ENCODE data around the gene LRPAP1. TPM values are rescaled to one million over a fixed set of nuclear protein-coding genes. Genes with fewer than 3 reads are reported as not detected.
A peak's percentile ranks its signal among the peaks of the same experiment; 100 is the strongest.

The LRPAP1 gene
- total RNA-seq, 1 experiment from 2014 or later = 126 TPM

DNA sequence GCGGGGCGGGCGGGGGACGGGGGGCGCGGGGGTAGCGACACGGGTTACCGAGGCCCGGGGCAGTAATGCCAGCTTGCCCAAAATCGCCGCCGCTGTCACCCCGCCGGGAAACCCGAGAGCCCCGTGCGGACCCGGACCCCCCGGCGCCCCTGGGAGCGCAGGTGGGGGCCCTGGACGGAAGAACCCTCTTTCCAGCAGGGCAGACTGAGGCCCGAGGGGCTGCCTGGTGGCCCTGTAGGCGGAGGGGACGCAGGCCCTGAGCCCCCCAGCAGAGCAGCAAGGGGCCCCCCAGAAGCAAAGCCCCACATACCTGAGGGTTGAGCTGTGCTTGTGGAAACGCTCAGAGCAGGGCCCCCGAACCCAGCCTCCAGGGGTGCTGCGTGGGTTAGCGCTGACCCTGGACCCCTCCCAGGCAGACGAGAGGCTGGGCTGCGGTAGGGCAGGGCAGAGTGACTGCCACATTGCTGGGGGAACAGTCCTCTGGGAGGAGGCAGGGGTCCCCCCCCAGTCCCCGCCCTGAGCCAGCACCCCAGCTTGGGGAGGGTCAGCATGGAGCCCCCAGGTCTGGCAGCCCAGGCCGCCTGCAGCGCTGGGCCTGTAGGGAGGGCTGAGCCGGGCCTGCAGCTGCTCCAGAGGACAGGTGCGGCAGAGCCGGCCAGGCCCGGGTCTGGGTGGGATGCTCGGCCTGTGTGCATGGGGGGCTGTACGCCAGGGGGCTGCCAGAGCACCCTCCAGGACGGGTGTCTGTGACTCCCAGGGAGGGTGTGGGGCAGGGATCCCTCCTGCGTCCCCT, 68.5 kb downstream of the LRPAP1 start:
- Histone ChIP-seq H2AFZ (no peak overlapping the region), H3K4me2 (peak overlapping the region; percentile 50; the same call in 1 of the 2 replicates), H3K9me3 (ENCODE audit: insufficient read depth, low read depth) (0 out of 2 replicates have a peak, but pooled peaks cover 5% of the 10 kb centered on the region), H3K27me3 (ENCODE audit: insufficient read depth, low read depth) (no peaks in the 10 kb centered on the region; the same call in 1 of the 2 replicates), H4K20me1 (ENCODE audit: insufficient read depth) (no peaks in the 10 kb centered on the region), H3K79me2 (ENCODE audit: low read depth) (no peaks in the 10 kb centered on the region), H3K4me1 (replicated peaks; ENCODE audit: insufficient read depth) (peaks cover 21% of the 10 kb centered on the region), H3F3A (ENCODE audit: insufficient read depth, low read depth) (peaks cover 17% of the 10 kb centered on the region; the same call in 1 of the 2 replicates), H3K4me3 (no peak overlapping the region), H3K27ac (no peak overlapping the region), H3K36me3 (ENCODE audit: low read depth) (no peaks in the 10 kb centered on the region), H3K9me2 (ENCODE audit: insufficient read depth) (no peaks in the 10 kb centered on the region)
- DNase-seq = no peak
- POLR2A ChIA-PET (ENCODE audit: unreplicated experiment) = interaction anchor here (0.6 kb wide), 1 partner anchor 21 kb away, joined by 3 read pairs; no protein-coding TSS in a partner anchor
- BruUV-seq (replicated peaks) = no TSS peak
- intact Hi-C loops (cut with micrococcal nuclease; ENCODE audit: unreplicated experiment) = no loop called here
- CTCF ChIA-PET = interaction anchor here (0.5 kb wide), 1 partner anchor 402 kb away, joined by 10 read pairs; no protein-coding TSS in a partner anchor
- TF ChIP-seq, protein P1, sequence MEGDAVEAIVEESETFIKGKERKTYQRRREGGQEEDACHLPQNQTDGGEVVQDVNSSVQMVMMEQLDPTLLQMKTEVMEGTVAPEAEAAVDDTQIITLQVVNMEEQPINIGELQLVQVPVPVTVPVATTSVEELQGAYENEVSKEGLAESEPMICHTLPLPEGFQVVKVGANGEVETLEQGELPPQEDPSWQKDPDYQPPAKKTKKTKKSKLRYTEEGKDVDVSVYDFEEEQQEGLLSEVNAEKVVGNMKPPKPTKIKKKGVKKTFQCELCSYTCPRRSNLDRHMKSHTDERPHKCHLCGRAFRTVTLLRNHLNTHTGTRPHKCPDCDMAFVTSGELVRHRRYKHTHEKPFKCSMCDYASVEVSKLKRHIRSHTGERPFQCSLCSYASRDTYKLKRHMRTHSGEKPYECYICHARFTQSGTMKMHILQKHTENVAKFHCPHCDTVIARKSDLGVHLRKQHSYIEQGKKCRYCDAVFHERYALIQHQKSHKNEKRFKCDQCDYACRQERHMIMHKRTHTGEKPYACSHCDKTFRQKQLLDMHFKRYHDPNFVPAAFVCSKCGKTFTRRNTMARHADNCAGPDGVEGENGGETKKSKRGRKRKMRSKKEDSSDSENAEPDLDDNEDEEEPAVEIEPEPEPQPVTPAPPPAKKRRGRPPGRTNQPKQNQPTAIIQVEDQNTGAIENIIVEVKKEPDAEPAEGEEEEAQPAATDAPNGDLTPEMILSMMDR (conservative IDR thresholded peaks at IDR 0.05) = no peak
- TF ChIP-seq EZH2 (IDR thresholded peaks at IDR 0.05; ENCODE audit: low read depth) = no peak

DNA sequence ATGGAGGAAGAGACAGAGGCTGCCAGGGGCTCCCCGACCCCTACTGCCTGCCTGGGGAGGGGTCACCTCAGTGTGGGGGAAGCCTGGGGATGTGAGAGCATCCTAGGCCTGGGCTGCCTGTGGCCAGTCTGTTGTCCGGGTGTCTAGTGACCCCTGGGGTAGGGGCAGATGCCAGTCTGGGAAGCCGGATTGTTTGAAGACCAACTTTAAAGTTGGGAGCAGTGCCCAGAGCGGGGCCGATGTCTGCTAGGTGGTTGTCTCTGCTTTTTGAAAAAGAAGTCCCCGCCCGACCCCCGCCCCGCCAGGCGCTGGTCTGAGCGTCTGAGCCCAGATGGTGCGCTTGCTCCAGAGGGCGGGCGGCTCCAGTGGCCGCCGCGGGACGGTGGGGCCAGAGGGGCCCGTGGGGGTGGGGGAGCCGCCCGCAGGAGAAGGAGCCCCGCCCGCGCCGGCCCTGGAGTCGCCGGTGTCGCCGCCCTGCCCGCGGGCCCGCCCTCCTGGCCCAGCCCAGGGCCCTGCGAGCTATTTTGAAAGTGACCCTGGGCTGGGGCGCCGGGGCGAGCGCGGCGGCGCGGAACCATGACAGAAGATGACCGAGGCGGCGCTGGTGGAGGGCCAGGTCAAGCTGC, 69.3 kb downstream of the LRPAP1 start, which contains the start of gene DOK7:
DOK7 (plus strand) TSS at position 517 of the 626 bp plus-strand sequence; CDS start at position 587, 70 bp downstream.
- POLR2A ChIA-PET (ENCODE audit: unreplicated experiment) = interaction anchor here (0.6 kb wide), 1 partner anchor 22 kb away, joined by 3 read pairs; no protein-coding TSS in a partner anchor
- BruUV-seq (replicated peaks) = no TSS peak
- TF ChIP-seq EZH2 (IDR thresholded peaks at IDR 0.05; ENCODE audit: low read depth) = no peak
- TF ChIP-seq, protein P1 (conservative IDR thresholded peaks at IDR 0.05) = no peak
- CTCF ChIA-PET = interaction anchor here (0.5 kb wide), 1 partner anchor 403 kb away, joined by 10 read pairs; no protein-coding TSS in a partner anchor
- Histone ChIP-seq H3K4me1 (replicated peaks; ENCODE audit: insufficient read depth) (peaks cover 21% of the 10 kb centered on the region), H3K79me2 (ENCODE audit: low read depth) (no peaks in the 10 kb centered on the region), H2AFZ (no peak within 1 kb of the TSS), H3K27ac (no peak within 1 kb of the TSS), H3K36me3 (ENCODE audit: low read depth) (no peaks in the 10 kb centered on the region), H3F3A (ENCODE audit: insufficient read depth, low read depth) (peaks cover 8% of the 10 kb centered on the region; the same call in 1 of the 2 replicates), H3K4me3 (no peak within 1 kb of the TSS; the same call in 1 of the 2 replicates), H3K9me3 (ENCODE audit: insufficient read depth, low read depth) (no peaks in the 10 kb centered on the region), H3K27me3 (ENCODE audit: insufficient read depth, low read depth) (no peaks in the 10 kb centered on the region; the same call in 1 of the 2 replicates), H3K4me2 (peak within 1 kb of the TSS; percentile 50; the same call in 1 of the 2 replicates), H3K9me2 (ENCODE audit: insufficient read depth) (no peaks in the 10 kb centered on the region), H4K20me1 (ENCODE audit: insufficient read depth) (no peaks in the 10 kb centered on the region)
- peak in 1 of 2 experiments; percentile 60 for DNase-seq
- intact Hi-C loops (cut with micrococcal nuclease; ENCODE audit: unreplicated experiment) = no loop called here

DNA sequence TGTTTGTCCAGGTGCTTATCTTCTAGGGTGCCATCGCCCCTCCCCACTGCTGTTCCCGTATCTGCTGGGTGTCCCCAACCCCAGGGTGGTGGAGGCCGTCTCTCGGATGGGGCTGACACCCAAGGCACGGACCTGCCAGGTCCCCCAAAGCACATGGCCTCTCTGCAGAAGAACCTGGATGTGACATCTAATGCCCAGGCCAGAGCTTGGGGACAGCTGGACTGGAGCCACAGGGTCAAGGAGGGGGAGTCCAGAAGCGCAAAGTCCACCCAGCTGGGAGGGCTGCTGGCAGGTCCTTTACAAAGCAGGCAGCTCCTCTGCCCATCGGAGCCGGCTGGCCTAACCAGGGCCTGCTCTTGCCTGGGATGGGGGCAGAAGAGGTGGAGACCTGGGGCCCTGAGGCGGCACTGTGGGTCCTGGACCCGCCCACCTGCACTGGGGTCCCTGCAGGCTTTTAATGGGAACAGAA, 69.9 kb downstream of the LRPAP1 start:
- BruUV-seq (replicated peaks) = no TSS peak
- no peaks in the 10 kb centered on the region for H3K36me3 ChIP-seq (ENCODE audit: low read depth)

More for the DNA sequence above, 69.9 kb downstream of the LRPAP1 start:
- no peak overlapping the region for H3K27ac ChIP-seq
- H3K27me3 ChIP-seq (ENCODE audit: insufficient read depth, low read depth) = no peaks in the 10 kb centered on the region; the same call in 1 of the 2 replicates
- no peaks in the 10 kb centered on the region for H4K20me1 ChIP-seq (ENCODE audit: insufficient read depth)
- no peak for DNase-seq
- peak overlapping the region; percentile 50; the same call in 1 of the 2 replicates for H3K4me2 ChIP-seq
- peaks cover 7% of the 10 kb centered on the region; the same call in 1 of the 2 replicates for H3F3A ChIP-seq (ENCODE audit: insufficient read depth, low read depth)
- ChIA-PET CTCF (no interaction called here), POLR2A (ENCODE audit: unreplicated experiment) (no interaction called here)
- H3K4me1 ChIP-seq (replicated peaks; ENCODE audit: insufficient read depth) = peaks cover 21% of the 10 kb centered on the region
- H3K79me2 ChIP-seq (ENCODE audit: low read depth) = no peaks in the 10 kb centered on the region
- H3K9me3 ChIP-seq (ENCODE audit: insufficient read depth, low read depth) = no peaks in the 10 kb centered on the region
- intact Hi-C loops (cut with micrococcal nuclease; ENCODE audit: unreplicated experiment) = no loop called here
- H3K4me3 ChIP-seq = no peak overlapping the region
- no peak overlapping the region for H2AFZ ChIP-seq
- TF ChIP-seq, protein P1 (conservative IDR thresholded peaks at IDR 0.05) = no peak
- no peak for TF ChIP-seq EZH2 (IDR thresholded peaks at IDR 0.05; ENCODE audit: low read depth)
- H3K9me2 ChIP-seq (ENCODE audit: insufficient read depth) = no peaks in the 10 kb centered on the region

Measured in PC-9 (cell line).